Loucy (cell line): ENCODE results near the gene NHS.

ENCODE experiments used
- H2AFZ ChIP-seq: fragments of 200-600 bp; sonication (generic); 2 replicates; pipeline ENCODE4 v1.6.0; 2016; ENCODE audit warnings: antibody characterized with exemption, mild to moderate bottlenecking, low read length, moderate library complexity
- H3F3A ChIP-seq: fragments of 200-600 bp; 2 replicates; pipeline ENCODE4 v1.6.0; 2016; ENCODE audit warnings: antibody characterized with exemption, low read depth, mild to moderate bottlenecking
- H3K27me3 ChIP-seq: fragments of 200-600 bp; sonication (generic); 2 replicates; pipeline ENCODE4 v1.6.1; 2014; ENCODE audit warnings: low read length, mild to moderate bottlenecking; ENCODE audit not compliant: insufficient read depth, poor library complexity, severe bottlenecking
- H3K36me3 ChIP-seq: fragments of 200-600 bp; sonication (generic); 2 replicates; pipeline ENCODE4 v1.6.1; 2016; ENCODE audit warnings: low read length; ENCODE audit not compliant: insufficient read depth
- H3K4me1 ChIP-seq: fragments of 200-600 bp; sonication (generic); 2 replicates; pipeline ENCODE4 v1.5.1; 2014; ENCODE audit warnings: low read length, mild to moderate bottlenecking; ENCODE audit not compliant: insufficient read depth, poor library complexity, severe bottlenecking
- H3K4me2 ChIP-seq: fragments of 200-600 bp; sonication (generic); 2 replicates; pipeline ENCODE4 v1.6.0; 2014; ENCODE audit warnings: antibody characterized with exemption, low read length, low read depth, mild to moderate bottlenecking; ENCODE audit not compliant: poor library complexity, severe bottlenecking
- H3K4me3 ChIP-seq: fragments of 200-600 bp; sonication (generic); 2 replicates; pipeline ENCODE4 v1.5.1; 2014; ENCODE audit warnings: low read length, mild to moderate bottlenecking, mixed read lengths; ENCODE audit not compliant: poor library complexity, severe bottlenecking
- H3K79me2 ChIP-seq: fragments of 200-600 bp; sonication (generic); 2 replicates; pipeline ENCODE4 v1.6.1; 2014; ENCODE audit warnings: low read length; ENCODE audit not compliant: insufficient read depth
- H3K9ac ChIP-seq: fragments of 200-600 bp; sonication (generic); 2 replicates; pipeline ENCODE4 v1.6.0; 2014; ENCODE audit warnings: mild to moderate bottlenecking, low read depth, low read length, moderate library complexity; ENCODE audit not compliant: poor library complexity, severe bottlenecking
- H3K9me2 ChIP-seq: fragments of 200-600 bp; sonication (generic); replicated peaks from 2 replicates; pipeline ENCODE4 v1.6.1; 2016; ENCODE audit warnings: low read depth, low read length, mixed read lengths
- H3K9me3 ChIP-seq: fragments of 200-600 bp; sonication (generic); 2 replicates; pipeline ENCODE4 v1.6.1; 2014; ENCODE audit warnings: mild to moderate bottlenecking, antibody characterized with exemption, low read length, low read depth; ENCODE audit not compliant: insufficient read depth
- H4K20me1 ChIP-seq: fragments of 200-600 bp; sonication (generic); 2 replicates; pipeline ENCODE4 v1.6.0; 2014; ENCODE audit warnings: antibody characterized with exemption, low read length, mild to moderate bottlenecking; ENCODE audit not compliant: insufficient read depth, poor library complexity, severe bottlenecking
- EZH2phosphoT487 ChIP-seq: fragments of 200-600 bp; IDR thresholded peaks from 2 replicates; pipeline ENCODE4 v1.6.1; 2018; ENCODE audit warnings: antibody characterized with exemption, mild to moderate bottlenecking, moderate library complexity, borderline replicate concordance
- TF ChIP-seq, protein P1 (sequence below): fragments of 200-600 bp; sonication (generic); conservative IDR thresholded peaks from 2 replicates; pipeline ENCODE4 v1.5.1; 2014; ENCODE audit warnings: mild to moderate bottlenecking, antibody characterized with exemption, low read length

NHS gene

DNA sequence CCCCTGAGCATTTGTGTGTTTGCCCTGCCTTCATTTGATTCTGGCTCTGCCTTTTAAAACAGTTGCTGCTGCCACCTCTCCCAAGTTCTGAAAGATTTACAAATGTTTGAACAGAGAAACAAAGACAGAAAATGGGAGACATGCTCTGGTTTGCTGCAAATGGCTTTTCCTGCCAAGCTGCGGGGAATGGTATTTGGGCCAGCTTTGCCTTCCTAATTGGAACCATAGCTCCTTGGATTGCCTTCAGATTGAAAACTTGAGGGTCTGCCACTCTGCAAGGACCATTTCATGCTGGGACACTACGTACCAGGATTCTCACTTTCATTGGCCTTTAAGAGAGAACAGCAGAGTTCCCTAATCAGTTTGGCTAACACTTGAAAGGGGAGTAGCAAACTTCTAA is 74.9 kb downstream of the NHS start:
- Histone ChIP-seq H3K36me3 (no peaks in the 10 kb centered on the region), H3K4me2 (no peak overlapping the region), H3F3A (no peaks in the 10 kb centered on the region), H3K9me2 (no peaks in the 10 kb centered on the region), H2AFZ (no peak overlapping the region), H3K9me3 (no peaks in the 10 kb centered on the region), H3K9ac (no peak overlapping the region), H4K20me1 (no peaks in the 10 kb centered on the region), H3K4me3 (no peak overlapping the region), H3K27me3 (no peaks in the 10 kb centered on the region), H3K79me2 (no peaks in the 10 kb centered on the region), H3K4me1 (no peaks in the 10 kb centered on the region)
- no peak for TF ChIP-seq EZH2phosphoT487
- TF ChIP-seq, protein P1, sequence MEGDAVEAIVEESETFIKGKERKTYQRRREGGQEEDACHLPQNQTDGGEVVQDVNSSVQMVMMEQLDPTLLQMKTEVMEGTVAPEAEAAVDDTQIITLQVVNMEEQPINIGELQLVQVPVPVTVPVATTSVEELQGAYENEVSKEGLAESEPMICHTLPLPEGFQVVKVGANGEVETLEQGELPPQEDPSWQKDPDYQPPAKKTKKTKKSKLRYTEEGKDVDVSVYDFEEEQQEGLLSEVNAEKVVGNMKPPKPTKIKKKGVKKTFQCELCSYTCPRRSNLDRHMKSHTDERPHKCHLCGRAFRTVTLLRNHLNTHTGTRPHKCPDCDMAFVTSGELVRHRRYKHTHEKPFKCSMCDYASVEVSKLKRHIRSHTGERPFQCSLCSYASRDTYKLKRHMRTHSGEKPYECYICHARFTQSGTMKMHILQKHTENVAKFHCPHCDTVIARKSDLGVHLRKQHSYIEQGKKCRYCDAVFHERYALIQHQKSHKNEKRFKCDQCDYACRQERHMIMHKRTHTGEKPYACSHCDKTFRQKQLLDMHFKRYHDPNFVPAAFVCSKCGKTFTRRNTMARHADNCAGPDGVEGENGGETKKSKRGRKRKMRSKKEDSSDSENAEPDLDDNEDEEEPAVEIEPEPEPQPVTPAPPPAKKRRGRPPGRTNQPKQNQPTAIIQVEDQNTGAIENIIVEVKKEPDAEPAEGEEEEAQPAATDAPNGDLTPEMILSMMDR, result no peak

DNA sequence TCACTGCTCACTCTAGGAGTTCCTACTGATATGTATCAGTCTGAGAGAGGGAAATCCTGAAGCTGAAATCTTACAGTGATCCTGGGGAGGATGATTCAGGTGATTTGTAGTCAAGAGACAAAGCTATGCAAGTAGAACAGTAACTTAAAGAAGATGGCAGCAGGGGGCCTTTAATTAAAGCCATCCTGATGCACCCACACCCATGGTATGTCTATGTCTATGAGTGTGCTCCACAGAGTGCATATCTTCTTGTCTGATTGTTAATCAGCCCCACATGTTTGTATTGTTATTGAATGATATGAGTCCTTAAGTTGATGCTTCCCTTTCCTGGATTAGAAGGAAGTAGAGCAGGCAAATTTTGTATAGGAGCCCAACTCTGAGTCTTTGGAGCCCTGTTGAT is 78.8 kb downstream of the NHS start:
- Histone ChIP-seq H3K4me3 (no peak overlapping the region), H3F3A (no peaks in the 10 kb centered on the region), H2AFZ (no peak overlapping the region), H3K36me3 (no peaks in the 10 kb centered on the region), H3K27me3 (no peaks in the 10 kb centered on the region), H3K9me3 (no peaks in the 10 kb centered on the region), H3K79me2 (no peaks in the 10 kb centered on the region), H3K9ac (no peak overlapping the region), H4K20me1 (no peaks in the 10 kb centered on the region), H3K9me2 (no peaks in the 10 kb centered on the region), H3K4me1 (no peaks in the 10 kb centered on the region), H3K4me2 (no peak overlapping the region)
- TF ChIP-seq, protein P1, result no peak
- TF ChIP-seq EZH2phosphoT487, result no peak

DNA sequence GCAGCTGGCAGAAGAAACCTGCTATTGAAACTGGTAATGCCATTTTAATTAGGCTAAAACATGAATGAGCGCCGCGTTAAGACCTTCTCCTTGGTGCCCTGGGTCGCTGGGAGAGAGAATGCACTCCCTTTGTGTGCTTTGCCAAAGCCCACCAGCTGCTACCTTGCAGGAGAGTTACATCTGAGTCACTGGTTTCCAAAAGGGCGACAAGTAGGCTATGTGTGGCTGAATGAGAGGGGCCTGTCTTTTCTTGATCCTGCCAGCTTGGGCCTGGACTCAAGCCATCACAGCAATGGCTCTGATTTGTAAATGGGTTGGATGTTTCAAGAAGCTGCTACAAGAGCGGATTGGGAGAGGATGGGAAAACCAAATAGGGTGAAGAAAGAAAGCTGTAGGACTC is 81.5 kb downstream of the NHS start:
- no peaks in the 10 kb centered on the region for H3K27me3 ChIP-seq
- H3K4me3 ChIP-seq, result no peak overlapping the region
- no peaks in the 10 kb centered on the region for H4K20me1 ChIP-seq
- H3K4me1 ChIP-seq, result no peaks in the 10 kb centered on the region
- H3K9ac ChIP-seq, result no peak overlapping the region
- H3K79me2 ChIP-seq, result no peaks in the 10 kb centered on the region
- H3K4me2 ChIP-seq, result no peak overlapping the region
- no peaks in the 10 kb centered on the region for H3K9me3 ChIP-seq
- H3K36me3 ChIP-seq, result no peaks in the 10 kb centered on the region
- no peaks in the 10 kb centered on the region for H3F3A ChIP-seq
- no peaks in the 10 kb centered on the region for H3K9me2 ChIP-seq
- no peak overlapping the region for H2AFZ ChIP-seq
- TF ChIP-seq EZH2phosphoT487, result no peak
- TF ChIP-seq, protein P1, result no peak
